ENCODE measurements around the gene PHYKPL.
A peak's percentile ranks its signal among the peaks of the same experiment; 100 is the strongest.
"Not testable (repeated sequence)": the region's sequence is repeated elsewhere in the genome, so short reads cannot be mapped to it uniquely, and the experiment has no call there.

Gene PHYKPL

GRCh38 chr5:178234750-178235587 is 2.4 kb upstream of the PHYKPL start:
- WGBS, 2 experiments, result 34 to 35% methylated on average over 12 of the region's 12 CpGs
- Histone ChIP-seq H3K9me3 (ENCODE audit: control insufficient read depth, low read length) (no peaks in the 10 kb centered on the region), H3K27ac (ENCODE audit: insufficient read depth, low read depth, low read length, poor library complexity, severe bottlenecking) (no peak overlapping the region), H3K4me1 (ENCODE audit: control insufficient read depth, insufficient read depth, low read length) (peaks cover 10% of the 10 kb centered on the region), H3K36me3 (ENCODE audit: control insufficient read depth, insufficient read depth, low read length) (no peaks in the 10 kb centered on the region), H3K27me3 (ENCODE audit: control insufficient read depth, insufficient read depth, low read length, poor library complexity, severe bottlenecking) (no peaks in the 10 kb centered on the region), H3K4me3 (ENCODE audit: insufficient read depth, low read depth, low read length) (no peak overlapping the region)

DNA sequence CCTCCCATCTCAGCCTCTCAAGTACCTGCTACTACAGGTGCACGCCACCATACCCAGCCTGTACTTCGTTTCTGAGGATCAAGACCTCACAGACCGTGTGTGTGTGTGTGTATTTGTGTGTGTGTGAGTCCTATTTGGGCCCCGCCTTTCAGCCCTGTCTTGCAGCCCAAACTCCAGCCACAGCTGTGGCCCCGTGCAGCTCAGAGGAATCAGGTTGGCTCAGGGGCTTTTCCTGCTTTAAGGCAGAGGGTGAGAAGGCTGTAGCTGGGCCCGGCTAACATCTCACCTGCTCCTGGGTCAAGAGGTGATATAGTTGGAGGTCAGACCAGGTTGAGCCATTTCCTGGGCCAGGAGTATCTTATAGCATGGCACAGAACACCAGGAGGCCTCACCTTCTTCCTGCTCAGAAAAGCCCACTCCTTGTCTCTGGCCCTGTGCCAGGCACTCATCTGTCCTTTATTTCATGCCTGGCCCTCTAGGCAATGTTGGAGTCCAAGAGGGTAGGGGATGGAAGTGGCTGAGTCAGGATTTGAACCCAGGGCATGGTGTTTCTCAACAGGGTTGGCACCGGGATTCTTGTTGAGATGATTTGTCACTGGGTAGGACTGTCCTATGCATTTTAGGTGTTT is 1.6 kb upstream of the PHYKPL start:
- 88 to 93% methylated on average over 7 of the region's 7 CpGs for WGBS, 2 experiments
- Histone ChIP-seq H3K4me1 (ENCODE audit: control insufficient read depth, insufficient read depth, low read length) (peaks cover 10% of the 10 kb centered on the region), H3K27ac (ENCODE audit: insufficient read depth, low read depth, low read length, poor library complexity, severe bottlenecking) (no peak overlapping the region), H3K9me3 (ENCODE audit: control insufficient read depth, low read length) (no peaks in the 10 kb centered on the region), H3K4me3 (ENCODE audit: insufficient read depth, low read depth, low read length) (no peak overlapping the region), H3K27me3 (ENCODE audit: control insufficient read depth, insufficient read depth, low read length, poor library complexity, severe bottlenecking) (no peaks in the 10 kb centered on the region), H3K36me3 (ENCODE audit: control insufficient read depth, insufficient read depth, low read length) (no peaks in the 10 kb centered on the region)

DNA sequence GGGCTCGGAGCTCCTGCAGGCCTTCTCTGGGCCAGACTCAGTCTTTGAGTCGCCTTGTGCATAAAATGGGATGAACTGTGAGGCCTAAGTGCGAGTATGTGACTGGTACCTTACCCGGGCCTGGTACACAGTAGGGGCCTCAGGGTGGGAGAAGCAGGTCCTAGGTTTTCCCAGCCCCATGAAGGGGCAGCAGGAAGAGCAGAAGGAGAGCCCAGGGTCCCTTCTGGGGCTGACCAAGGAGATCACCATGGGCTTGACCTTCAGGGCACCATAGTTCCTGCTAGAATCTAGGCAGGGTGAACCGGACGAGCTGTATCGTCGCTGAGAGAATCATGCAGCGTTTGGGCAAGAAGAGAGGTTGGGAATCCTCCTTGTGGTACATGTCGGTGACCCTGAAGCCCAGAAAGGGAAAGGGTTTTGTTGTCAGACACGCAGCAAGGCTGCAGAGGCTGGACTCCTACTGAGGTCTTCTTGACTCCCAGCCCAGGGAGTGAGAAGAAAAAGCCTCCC is 373 bp upstream of the PHYKPL start:
- 69 to 71% methylated on average over 11 of the region's 11 CpGs for WGBS, 2 experiments
- Histone ChIP-seq H3K9me3 (ENCODE audit: control insufficient read depth, low read length) (no peaks in the 10 kb centered on the region), H3K27ac (ENCODE audit: insufficient read depth, low read depth, low read length, poor library complexity, severe bottlenecking) (peak overlapping the region; percentile 74), H3K27me3 (ENCODE audit: control insufficient read depth, insufficient read depth, low read length, poor library complexity, severe bottlenecking) (no peaks in the 10 kb centered on the region), H3K4me3 (ENCODE audit: insufficient read depth, low read depth, low read length) (peak overlapping the region; percentile 83), H3K36me3 (ENCODE audit: control insufficient read depth, insufficient read depth, low read length) (peaks cover 9% of the 10 kb centered on the region), H3K4me1 (ENCODE audit: control insufficient read depth, insufficient read depth, low read length) (peaks cover 10% of the 10 kb centered on the region)

DNA sequence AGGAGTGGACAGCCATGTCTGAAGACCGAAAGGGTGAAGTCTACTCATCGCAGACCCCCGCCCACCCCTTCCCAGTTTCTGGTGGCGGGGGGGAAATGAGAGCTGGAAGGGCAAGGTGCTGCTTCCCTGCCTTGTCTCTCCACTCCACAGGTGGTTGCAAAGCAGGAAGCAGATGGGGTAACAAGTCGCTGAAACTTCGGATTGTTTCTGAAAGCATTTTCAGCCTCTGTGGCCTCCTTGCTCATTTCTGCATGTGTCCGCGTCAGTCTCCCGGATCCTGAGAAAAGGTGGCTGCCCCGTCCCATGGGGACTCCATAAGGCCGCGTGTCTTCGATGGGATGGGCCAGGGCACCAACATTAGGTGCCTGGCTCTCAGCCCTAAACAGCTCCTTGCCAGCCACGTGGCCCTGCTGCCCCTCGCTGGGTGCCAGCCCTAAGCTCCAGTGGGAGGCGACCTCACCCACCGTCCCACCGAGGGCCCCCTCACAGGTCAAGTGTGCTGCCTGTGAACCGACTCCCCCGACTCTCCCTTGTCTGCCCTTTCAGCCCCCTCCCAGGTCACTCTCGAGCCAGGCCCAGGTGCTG is 971 bp downstream of the PHYKPL start:
- WGBS, 2 experiments, result 48 to 50% methylated on average over 21 of the region's 21 CpGs
- H3K36me3 ChIP-seq (ENCODE audit: control insufficient read depth, insufficient read depth, low read length), result peaks cover 12% of the 10 kb centered on the region
- no peaks in the 10 kb centered on the region for H3K27me3 ChIP-seq (ENCODE audit: control insufficient read depth, insufficient read depth, low read length, poor library complexity, severe bottlenecking)
- H3K9me3 ChIP-seq (ENCODE audit: control insufficient read depth, low read length), result no peaks in the 10 kb centered on the region
- H3K27ac ChIP-seq (ENCODE audit: insufficient read depth, low read depth, low read length, poor library complexity, severe bottlenecking), result no peak overlapping the region
- H3K4me3 ChIP-seq (ENCODE audit: insufficient read depth, low read depth, low read length), result peak overlapping the region; percentile 83
- H3K4me1 ChIP-seq (ENCODE audit: control insufficient read depth, insufficient read depth, low read length), result peaks cover 10% of the 10 kb centered on the region

- Histone ChIP-seq H3K36me3 (ENCODE audit: control insufficient read depth, insufficient read depth, low read length) (peaks cover 12% of the 10 kb centered on the region), H3K9me3 (ENCODE audit: control insufficient read depth, low read length) (no peaks in the 10 kb centered on the region), H3K4me1 (ENCODE audit: control insufficient read depth, insufficient read depth, low read length) (peaks cover 10% of the 10 kb centered on the region), H3K27ac (ENCODE audit: insufficient read depth, low read depth, low read length, poor library complexity, severe bottlenecking) (no peak overlapping the region), H3K27me3 (ENCODE audit: control insufficient read depth, insufficient read depth, low read length, poor library complexity, severe bottlenecking) (no peaks in the 10 kb centered on the region), H3K4me3 (ENCODE audit: insufficient read depth, low read depth, low read length) (peak overlapping the region; percentile 83)
- WGBS, 2 experiments, result 95% methylated on average over 9 of the region's 9 CpGs
These were observed 1.6 kb downstream of the PHYKPL start for GRCh38 chr5:178230879-178231538.

DNA sequence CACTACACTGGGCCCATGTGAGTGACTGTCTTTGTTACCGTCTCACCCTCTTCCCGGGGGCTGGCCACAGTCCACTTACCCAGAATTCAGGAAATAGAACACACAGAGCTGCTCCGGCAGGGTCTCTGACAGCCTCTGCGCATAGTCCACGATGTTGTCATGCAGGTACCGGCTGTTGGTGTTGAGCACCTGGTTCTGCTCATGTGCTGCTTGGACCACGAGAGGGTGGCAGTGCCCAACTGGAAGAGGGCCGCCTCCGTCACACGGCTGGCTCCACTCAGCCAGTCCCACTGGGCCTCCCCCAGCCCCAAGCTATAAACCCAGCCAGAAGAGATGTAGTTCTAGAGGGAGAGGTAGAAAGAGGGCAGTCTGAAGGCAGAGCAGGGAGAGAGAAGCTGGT is 2.7 kb downstream of the PHYKPL start:
- WGBS, 2 experiments, result 96 to 97% methylated on average over 10 of the region's 10 CpGs
- Histone ChIP-seq H3K27ac (ENCODE audit: insufficient read depth, low read depth, low read length, poor library complexity, severe bottlenecking) (no peak overlapping the region), H3K4me3 (ENCODE audit: insufficient read depth, low read depth, low read length) (no peak overlapping the region)

DNA sequence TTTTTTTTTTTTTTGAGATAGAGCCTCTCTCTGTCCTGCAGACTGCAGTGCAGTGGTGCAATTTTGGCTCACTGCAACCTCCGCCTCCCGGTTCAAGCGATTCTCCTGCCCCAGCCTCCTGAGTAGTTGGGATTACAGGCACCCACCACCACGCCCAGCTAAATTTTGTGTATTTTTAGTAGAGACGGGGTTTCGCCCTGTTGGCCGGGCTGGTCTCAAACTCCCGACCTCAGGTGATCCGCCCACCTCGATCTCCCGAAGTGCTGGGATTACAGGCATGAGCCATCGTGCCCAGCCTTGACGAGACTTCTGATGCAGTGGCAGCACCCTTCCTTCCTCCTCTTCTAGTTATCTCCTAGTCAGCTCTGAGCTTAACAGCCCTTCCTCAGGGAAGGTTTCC is 3.5 kb downstream of the PHYKPL start:
- not testable (repeated sequence) for H3K4me3 ChIP-seq (ENCODE audit: insufficient read depth, low read depth, low read length); H3K9me3 ChIP-seq (ENCODE audit: control insufficient read depth, low read length); H3K27me3 ChIP-seq (ENCODE audit: control insufficient read depth, insufficient read depth, low read length, poor library complexity, severe bottlenecking); H3K27ac ChIP-seq (ENCODE audit: insufficient read depth, low read depth, low read length, poor library complexity, severe bottlenecking)
- 93 to 96% methylated on average over 13 of the region's 13 CpGs for WGBS, 2 experiments
- H3K36me3 ChIP-seq (ENCODE audit: control insufficient read depth, insufficient read depth, low read length), result peaks cover 12% of the 10 kb centered on the region
- H3K4me1 ChIP-seq (ENCODE audit: control insufficient read depth, insufficient read depth, low read length), result peaks cover 14% of the 10 kb centered on the region

More for the DNA sequence above, 2.7 kb downstream of the PHYKPL start:
- H3K36me3 ChIP-seq (ENCODE audit: control insufficient read depth, insufficient read depth, low read length), result peaks cover 12% of the 10 kb centered on the region
- peaks cover 10% of the 10 kb centered on the region for H3K4me1 ChIP-seq (ENCODE audit: control insufficient read depth, insufficient read depth, low read length)
- H3K9me3 ChIP-seq (ENCODE audit: control insufficient read depth, low read length), result no peaks in the 10 kb centered on the region
- H3K27me3 ChIP-seq (ENCODE audit: control insufficient read depth, insufficient read depth, low read length, poor library complexity, severe bottlenecking), result no peaks in the 10 kb centered on the region

- H3K27me3 ChIP-seq (ENCODE audit: control insufficient read depth, insufficient read depth, low read length, poor library complexity, severe bottlenecking), result no peaks in the 10 kb centered on the region
- H3K36me3 ChIP-seq (ENCODE audit: control insufficient read depth, insufficient read depth, low read length), result peaks cover 12% of the 10 kb centered on the region
- peaks cover 19% of the 10 kb centered on the region for H3K4me1 ChIP-seq (ENCODE audit: control insufficient read depth, insufficient read depth, low read length)
- no peaks in the 10 kb centered on the region for H3K9me3 ChIP-seq (ENCODE audit: control insufficient read depth, low read length)
- WGBS, 2 experiments, result 95 to 96% methylated on average over 11 of the region's 11 CpGs
- H3K27ac ChIP-seq (ENCODE audit: insufficient read depth, low read depth, low read length, poor library complexity, severe bottlenecking), result no peak overlapping the region
- no peak overlapping the region for H3K4me3 ChIP-seq (ENCODE audit: insufficient read depth, low read depth, low read length)
These were observed 4.0 kb downstream of the PHYKPL start for GRCh38 chr5:178228609-178229008.

- Histone ChIP-seq H3K27me3 (ENCODE audit: control insufficient read depth, insufficient read depth, low read length, poor library complexity, severe bottlenecking) (no peaks in the 10 kb centered on the region), H3K9me3 (ENCODE audit: control insufficient read depth, low read length) (no peaks in the 10 kb centered on the region), H3K36me3 (ENCODE audit: control insufficient read depth, insufficient read depth, low read length) (peaks cover 12% of the 10 kb centered on the region), H3K4me3 (ENCODE audit: insufficient read depth, low read depth, low read length) (no peak overlapping the region), H3K27ac (ENCODE audit: insufficient read depth, low read depth, low read length, poor library complexity, severe bottlenecking) (no peak overlapping the region), H3K4me1 (ENCODE audit: control insufficient read depth, insufficient read depth, low read length) (peaks cover 26% of the 10 kb centered on the region)
- WGBS, 2 experiments, result 96 to 98% methylated on average over 3 of the region's 3 CpGs
These were observed 4.7 kb downstream of the PHYKPL start for GRCh38 chr5:178227929-178228328.
